GM18498 (cell line): Measurements from ENCODE around the gene TASP1.
"Not testable (repeated sequence)": the region's sequence is repeated elsewhere in the genome, so short reads cannot be mapped to it uniquely, and the experiment has no call there.

ENCODE experiments used
- ATAC-seq: cut with Tn5 transposase; IDR thresholded peaks from one replicate; pipeline ENCODE4 v1.9.1; 2021; ENCODE audit warnings: mild to moderate bottlenecking, moderate library complexity; ENCODE audit not compliant: unreplicated experiment

Gene TASP1

GRCh38 chr20:13648291-13649228 lies 9.8 kb upstream of the TASP1 start:
- no peak for ATAC-seq

GRCh38 chr20:13644010-13644409 lies 5.3 kb upstream of the TASP1 start:
- no peak for ATAC-seq

GRCh38 chr20:13639150-13639497 lies 392 bp upstream of the TASP1 start:
- no peak for ATAC-seq

- ATAC-seq = no peak
Observed at GRCh38 chr20:13638162-13638495, 603 bp downstream of the TASP1 start.

GRCh38 chr20:13632431-13632830 lies 6.3 kb downstream of the TASP1 start:
- no peak for ATAC-seq

- not testable (repeated sequence) for ATAC-seq
Observed at GRCh38 chr20:13627525-13627924, 11.2 kb downstream of the TASP1 start.

GRCh38 chr20:13626724-13627123 lies 12.0 kb downstream of the TASP1 start:
- ATAC-seq = no peak

GRCh38 chr20:13625304-13625979 lies 13.3 kb downstream of the TASP1 start:
- no peak for ATAC-seq

- ATAC-seq = not testable (repeated sequence)
Observed at GRCh38 chr20:13619415-13619814, 19.3 kb downstream of the TASP1 start.

DNA sequence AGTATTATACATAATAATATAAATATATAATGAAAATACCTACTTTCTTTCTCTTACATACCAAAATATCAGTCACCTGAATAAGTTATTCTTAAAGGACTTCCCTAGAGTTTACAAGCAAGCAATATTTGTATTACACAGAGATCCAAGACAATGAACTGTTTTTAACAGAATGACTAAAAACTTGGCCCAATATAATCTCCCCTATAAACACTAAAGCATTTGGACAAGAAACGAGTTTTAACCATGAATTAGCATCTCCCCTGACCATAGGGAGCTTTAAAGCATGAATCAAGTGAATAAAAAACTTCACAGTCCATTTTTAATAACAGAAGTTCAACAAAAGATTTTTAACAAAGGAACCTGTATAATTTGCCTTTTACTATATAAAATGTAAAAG lies 20.3 kb downstream of the TASP1 start:
- not testable (repeated sequence) for ATAC-seq

GRCh38 chr20:13617585-13617984 lies 21.1 kb downstream of the TASP1 start:
- ATAC-seq = not testable (repeated sequence)

- ATAC-seq = not testable (repeated sequence)
Observed at GRCh38 chr20:13616713-13617112, 22.0 kb downstream of the TASP1 start.

DNA sequence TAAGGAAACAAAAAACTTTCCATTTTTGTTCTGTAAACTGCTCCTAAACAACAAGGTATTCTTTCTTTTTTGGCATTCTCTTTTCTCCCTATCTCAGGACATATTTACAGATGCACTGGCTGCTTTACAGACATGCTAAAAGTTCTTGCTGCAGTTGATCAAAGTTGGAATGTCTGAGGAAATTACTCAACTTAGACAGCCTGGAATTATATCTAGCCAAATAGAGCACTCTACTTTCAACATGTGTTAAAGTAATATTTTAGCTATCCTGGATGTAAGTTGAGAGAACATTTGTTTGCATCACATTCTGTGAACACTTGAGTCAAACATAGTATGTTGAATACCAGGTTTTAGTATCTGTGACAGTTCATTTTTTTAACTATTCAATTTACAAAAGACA lies 24.8 kb downstream of the TASP1 start:
- ATAC-seq = no peak

DNA sequence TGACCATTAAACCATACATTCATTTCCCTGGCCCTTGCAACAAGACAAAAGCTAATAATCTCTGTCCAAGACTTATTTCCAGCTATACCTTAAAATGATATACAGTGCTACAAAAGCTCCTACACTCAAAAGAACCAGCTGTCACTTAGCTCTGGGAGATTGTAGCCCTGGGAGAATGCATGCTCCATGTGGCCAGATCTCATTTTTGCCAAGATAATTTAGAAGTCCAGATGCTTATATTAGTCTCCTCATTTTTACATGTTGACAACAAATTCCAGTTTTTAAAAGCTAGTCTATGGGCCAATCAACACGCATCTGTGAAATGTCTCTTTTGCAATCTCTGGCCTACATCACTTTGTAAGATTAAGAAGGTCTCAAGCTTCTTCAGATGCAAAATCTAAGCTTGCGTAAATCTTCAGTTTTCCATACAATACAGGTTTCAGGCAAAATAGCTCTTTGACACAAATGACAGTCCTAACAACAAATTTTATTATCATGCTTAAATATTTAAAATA lies 27.1 kb downstream of the TASP1 start:
- no peak for ATAC-seq

DNA sequence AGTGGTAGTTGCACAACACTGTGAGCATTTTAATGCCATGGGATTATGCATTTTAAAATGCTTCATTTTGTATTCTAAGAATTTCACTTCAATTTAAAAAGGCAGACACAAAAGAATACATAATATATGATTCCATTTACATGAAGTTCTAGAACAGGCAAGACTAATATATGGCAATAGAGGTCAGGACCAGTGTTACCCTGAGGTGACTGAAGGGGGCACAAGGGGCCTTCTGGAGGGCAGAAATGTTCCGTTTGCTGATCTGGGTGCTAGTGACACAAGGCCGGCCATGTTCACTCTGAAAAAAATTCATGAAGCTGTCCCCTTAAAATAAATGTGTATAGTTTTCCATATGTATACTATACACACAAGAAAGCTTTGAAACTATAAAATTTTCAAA lies 28.5 kb downstream of the TASP1 start:
- ATAC-seq = no peak

- ATAC-seq = no peak
Observed at GRCh38 chr20:13608066-13608465, 30.7 kb downstream of the TASP1 start.

DNA sequence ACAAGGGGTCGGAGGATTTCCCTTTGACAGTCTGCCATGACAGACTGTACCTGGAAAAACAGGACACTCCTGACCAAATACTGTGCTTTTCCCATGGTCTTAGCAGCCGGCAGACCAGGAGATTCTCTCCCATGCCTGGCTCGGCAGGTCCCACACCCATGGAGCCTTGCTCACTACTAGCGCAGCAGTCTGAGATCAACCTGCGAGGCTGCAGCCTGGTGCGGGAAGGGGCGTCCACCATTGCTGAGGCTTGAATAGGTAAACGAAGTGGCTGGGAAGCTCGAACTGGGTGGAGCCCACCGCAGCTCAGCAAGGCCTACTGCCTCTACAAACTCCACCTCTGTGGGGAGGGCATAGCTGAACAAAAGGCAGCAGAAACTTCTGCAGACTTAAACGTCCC lies 45.3 kb downstream of the TASP1 start:
- not testable (repeated sequence) for ATAC-seq

GRCh38 chr20:13588049-13588448 lies 50.7 kb downstream of the TASP1 start:
- ATAC-seq = no peak

GRCh38 chr20:13587370-13587769 lies 51.4 kb downstream of the TASP1 start:
- no peak for ATAC-seq

- ATAC-seq = no peak
Observed at GRCh38 chr20:13586133-13586532, 52.6 kb downstream of the TASP1 start.

DNA sequence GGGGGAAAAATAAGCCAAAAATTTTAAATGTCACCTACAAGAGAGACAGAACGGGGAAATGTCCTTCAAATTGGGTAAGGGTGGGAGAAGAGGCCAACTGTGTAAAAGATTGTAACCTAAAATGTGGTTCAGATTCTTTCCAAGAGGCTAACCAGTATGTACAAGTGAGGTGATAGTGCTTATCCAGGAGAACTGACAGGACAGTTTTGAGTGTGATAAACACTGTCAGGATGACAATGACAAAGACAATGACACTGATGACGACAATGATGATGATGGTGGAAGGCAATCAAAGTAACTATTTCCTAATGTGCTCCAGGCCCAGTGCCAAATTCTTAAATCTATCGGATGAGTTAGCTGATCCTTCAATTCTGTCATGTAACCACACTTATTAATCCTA lies 57.3 kb downstream of the TASP1 start:
- no peak for ATAC-seq

DNA sequence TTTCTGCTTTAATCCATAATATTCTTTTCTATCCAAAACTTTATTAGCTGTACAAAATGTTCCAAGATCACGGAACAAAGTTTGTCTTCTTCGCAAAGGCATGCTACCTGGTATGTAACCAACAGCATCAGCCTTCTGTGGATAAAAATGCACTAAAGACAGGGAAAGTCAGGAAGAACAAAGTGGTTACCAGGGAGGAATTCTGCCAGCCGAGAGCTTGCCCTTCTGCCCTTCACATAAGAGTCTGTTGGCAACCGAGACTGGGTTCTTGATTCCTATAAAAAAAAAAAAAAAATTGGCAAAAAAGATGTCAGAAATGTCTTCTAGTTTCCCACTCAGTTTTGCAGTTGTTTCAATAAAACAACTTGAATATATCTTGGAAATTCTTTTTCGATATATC lies 58.0 kb downstream of the TASP1 start:
- no peak for ATAC-seq
